ENCODE measurements around the gene ADGRD1.
"Not testable (repeated sequence)": the region's sequence is repeated elsewhere in the genome, so short reads cannot be mapped to it uniquely, and the experiment has no call there.

DNA sequence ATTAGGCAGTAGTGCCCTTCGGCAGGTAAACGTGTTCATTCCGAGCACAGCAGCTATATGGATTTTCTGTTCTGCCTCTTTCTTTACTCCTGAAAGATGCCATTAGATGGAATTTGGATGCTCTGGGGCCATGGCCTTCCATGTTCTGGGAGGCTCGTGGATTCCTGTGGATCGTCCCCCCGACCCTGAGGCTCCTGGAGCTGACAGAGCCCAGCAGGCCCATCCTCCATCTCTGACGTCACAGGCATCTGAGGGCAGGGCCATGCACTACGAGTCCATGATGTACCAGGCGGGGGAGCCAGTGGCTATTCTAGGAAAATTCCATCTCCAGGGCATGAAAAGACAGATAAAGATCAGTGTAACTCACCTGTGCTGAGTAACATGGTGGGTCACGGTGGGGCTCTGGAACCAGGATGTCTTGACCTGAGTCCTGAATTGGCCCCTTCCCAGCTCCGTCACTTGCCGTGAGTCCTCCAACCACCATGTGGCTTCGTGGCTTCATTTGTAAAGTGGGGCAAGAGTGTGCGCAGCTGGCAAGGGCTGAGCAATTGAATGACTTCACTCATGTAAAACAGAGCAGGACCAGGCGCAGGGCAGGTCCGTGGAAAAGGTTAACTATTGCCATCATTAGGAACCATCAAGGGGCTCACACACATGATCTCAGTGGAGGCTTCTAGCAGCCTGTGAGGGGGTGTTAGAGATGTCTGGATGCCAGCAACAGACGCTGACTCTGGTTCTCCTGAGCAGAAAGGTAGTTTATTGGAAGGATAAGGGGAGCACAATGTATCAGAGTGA is 115.4 kb downstream of the ADGRD1 start:
- TF ChIP-seq, protein P1, sequence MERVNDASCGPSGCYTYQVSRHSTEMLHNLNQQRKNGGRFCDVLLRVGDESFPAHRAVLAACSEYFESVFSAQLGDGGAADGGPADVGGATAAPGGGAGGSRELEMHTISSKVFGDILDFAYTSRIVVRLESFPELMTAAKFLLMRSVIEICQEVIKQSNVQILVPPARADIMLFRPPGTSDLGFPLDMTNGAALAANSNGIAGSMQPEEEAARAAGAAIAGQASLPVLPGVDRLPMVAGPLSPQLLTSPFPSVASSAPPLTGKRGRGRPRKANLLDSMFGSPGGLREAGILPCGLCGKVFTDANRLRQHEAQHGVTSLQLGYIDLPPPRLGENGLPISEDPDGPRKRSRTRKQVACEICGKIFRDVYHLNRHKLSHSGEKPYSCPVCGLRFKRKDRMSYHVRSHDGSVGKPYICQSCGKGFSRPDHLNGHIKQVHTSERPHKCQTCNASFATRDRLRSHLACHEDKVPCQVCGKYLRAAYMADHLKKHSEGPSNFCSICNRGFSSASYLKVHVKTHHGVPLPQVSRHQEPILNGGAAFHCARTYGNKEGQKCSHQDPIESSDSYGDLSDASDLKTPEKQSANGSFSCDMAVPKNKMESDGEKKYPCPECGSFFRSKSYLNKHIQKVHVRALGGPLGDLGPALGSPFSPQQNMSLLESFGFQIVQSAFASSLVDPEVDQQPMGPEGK (CRISPR knock-in tag; IDR thresholded peaks at IDR 0.05; ENCODE audit: borderline replicate concordance): not testable (repeated sequence)
- not testable (repeated sequence) for TF ChIP-seq TCF4 (CRISPR knock-in tag; IDR thresholded peaks at IDR 0.05; ENCODE audit: borderline replicate concordance); BACH2 (CRISPR knock-in tag; IDR thresholded peaks at IDR 0.05; ENCODE audit: borderline replicate concordance); ARNTL (CRISPR knock-in tag; IDR thresholded peaks at IDR 0.05; ENCODE audit: borderline replicate concordance, low read depth); SNAI2 (CRISPR knock-in tag; IDR thresholded peaks at IDR 0.05); PPARA (CRISPR knock-in tag; IDR thresholded peaks at IDR 0.05; ENCODE audit: borderline replicate concordance); ZNF8 (CRISPR knock-in tag; IDR thresholded peaks at IDR 0.05); ZNF70 (CRISPR knock-in tag; IDR thresholded peaks at IDR 0.05); ZFP3 (CRISPR knock-in tag; IDR thresholded peaks at IDR 0.05); ISL1 (CRISPR knock-in tag; IDR thresholded peaks at IDR 0.05); ZC3H10 (CRISPR knock-in tag; IDR thresholded peaks at IDR 0.05); GLIS3 (CRISPR knock-in tag; IDR thresholded peaks at IDR 0.05); CREB5 (CRISPR knock-in tag; IDR thresholded peaks at IDR 0.05; ENCODE audit: low read depth)
